Loucy (cell line): Measurements from ENCODE around the gene TLDC2.

Experiments
- H2AFZ ChIP-seq: fragments of 200-600 bp; sonication (generic); 2 replicates; pipeline ENCODE4 v1.6.0; 2016; ENCODE audit warnings: antibody characterized with exemption, mild to moderate bottlenecking, low read length, moderate library complexity
- H3F3A ChIP-seq: fragments of 200-600 bp; 2 replicates; pipeline ENCODE4 v1.6.0; 2016; ENCODE audit warnings: antibody characterized with exemption, low read depth, mild to moderate bottlenecking
- H3K27me3 ChIP-seq: fragments of 200-600 bp; sonication (generic); 2 replicates; pipeline ENCODE4 v1.6.1; 2014; ENCODE audit warnings: low read length, mild to moderate bottlenecking; ENCODE audit not compliant: insufficient read depth, poor library complexity, severe bottlenecking
- H3K36me3 ChIP-seq: fragments of 200-600 bp; sonication (generic); 2 replicates; pipeline ENCODE4 v1.6.1; 2016; ENCODE audit warnings: low read length; ENCODE audit not compliant: insufficient read depth
- H3K4me1 ChIP-seq: fragments of 200-600 bp; sonication (generic); 2 replicates; pipeline ENCODE4 v1.5.1; 2014; ENCODE audit warnings: low read length, mild to moderate bottlenecking; ENCODE audit not compliant: insufficient read depth, poor library complexity, severe bottlenecking
- H3K4me2 ChIP-seq: fragments of 200-600 bp; sonication (generic); 2 replicates; pipeline ENCODE4 v1.6.0; 2014; ENCODE audit warnings: antibody characterized with exemption, low read length, low read depth, mild to moderate bottlenecking; ENCODE audit not compliant: poor library complexity, severe bottlenecking
- H3K4me3 ChIP-seq: fragments of 200-600 bp; sonication (generic); 2 replicates; pipeline ENCODE4 v1.5.1; 2014; ENCODE audit warnings: low read length, mild to moderate bottlenecking, mixed read lengths; ENCODE audit not compliant: poor library complexity, severe bottlenecking
- H3K79me2 ChIP-seq: fragments of 200-600 bp; sonication (generic); 2 replicates; pipeline ENCODE4 v1.6.1; 2014; ENCODE audit warnings: low read length; ENCODE audit not compliant: insufficient read depth
- H3K9ac ChIP-seq: fragments of 200-600 bp; sonication (generic); 2 replicates; pipeline ENCODE4 v1.6.0; 2014; ENCODE audit warnings: mild to moderate bottlenecking, low read depth, low read length, moderate library complexity; ENCODE audit not compliant: poor library complexity, severe bottlenecking
- H3K9me2 ChIP-seq: fragments of 200-600 bp; sonication (generic); replicated peaks from 2 replicates; pipeline ENCODE4 v1.6.1; 2016; ENCODE audit warnings: low read depth, low read length, mixed read lengths
- H3K9me3 ChIP-seq: fragments of 200-600 bp; sonication (generic); 2 replicates; pipeline ENCODE4 v1.6.1; 2014; ENCODE audit warnings: mild to moderate bottlenecking, antibody characterized with exemption, low read length, low read depth; ENCODE audit not compliant: insufficient read depth
- H4K20me1 ChIP-seq: fragments of 200-600 bp; sonication (generic); 2 replicates; pipeline ENCODE4 v1.6.0; 2014; ENCODE audit warnings: antibody characterized with exemption, low read length, mild to moderate bottlenecking; ENCODE audit not compliant: insufficient read depth, poor library complexity, severe bottlenecking
- CTCF ChIP-seq: fragments of 200-600 bp; sonication (generic); conservative IDR thresholded peaks from 2 replicates; pipeline ENCODE4 v1.5.1; 2014; ENCODE audit warnings: mild to moderate bottlenecking, antibody characterized with exemption, low read length
- EZH2phosphoT487 ChIP-seq: fragments of 200-600 bp; IDR thresholded peaks from 2 replicates; pipeline ENCODE4 v1.6.1; 2018; ENCODE audit warnings: antibody characterized with exemption, mild to moderate bottlenecking, moderate library complexity, borderline replicate concordance

TLDC2 gene

DNA sequence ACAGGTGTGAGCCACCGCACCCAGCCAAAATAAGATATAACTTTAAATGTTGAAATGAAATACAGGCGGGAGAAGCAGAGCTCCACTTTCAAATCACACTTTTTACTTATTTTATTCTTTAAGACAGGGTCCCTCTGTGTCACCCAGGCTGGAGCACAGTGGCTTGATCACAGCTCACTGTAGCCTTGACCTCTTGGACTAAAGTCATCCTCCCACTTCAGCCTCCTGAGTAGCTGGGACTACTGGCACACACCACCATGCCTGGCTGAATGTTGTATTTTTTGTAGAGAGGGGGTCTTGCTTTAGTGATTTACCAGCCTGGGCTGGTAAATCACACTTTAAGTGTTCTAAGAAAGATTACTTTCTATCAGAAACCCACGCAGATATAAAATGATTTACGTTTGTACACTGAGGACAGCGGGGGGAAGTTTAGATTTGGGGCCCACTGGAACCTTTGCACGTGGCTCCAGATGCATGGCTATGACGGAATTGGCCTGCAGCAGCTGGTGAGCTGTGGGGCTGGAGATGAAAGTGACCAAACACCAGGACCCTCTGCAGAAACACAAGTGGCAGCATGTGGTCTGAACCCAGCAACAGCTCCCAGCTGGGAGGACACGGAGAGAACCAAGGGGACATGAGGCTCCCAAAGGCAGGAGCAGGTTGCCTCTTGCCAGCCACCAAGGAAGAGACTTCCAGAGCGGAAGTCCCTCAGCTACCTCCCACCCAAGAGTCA lies 26.4 kb upstream of the TLDC2 start:
- H3K27me3 ChIP-seq = no peaks in the 10 kb centered on the region
- no peak overlapping the region for H3K9ac ChIP-seq
- H3K9me3 ChIP-seq = no peaks in the 10 kb centered on the region
- no peaks in the 10 kb centered on the region for H4K20me1 ChIP-seq
- H2AFZ ChIP-seq = no peak overlapping the region
- no peak overlapping the region for H3K4me2 ChIP-seq
- no peaks in the 10 kb centered on the region for H3K36me3 ChIP-seq
- H3K4me1 ChIP-seq = no peaks in the 10 kb centered on the region
- no peaks in the 10 kb centered on the region for H3K9me2 ChIP-seq
- no peaks in the 10 kb centered on the region; the same call in 1 of the 2 replicates for H3K79me2 ChIP-seq
- H3K4me3 ChIP-seq = no peak overlapping the region
- TF ChIP-seq CTCF (no peak), EZH2phosphoT487 (no peak)
- no peaks in the 10 kb centered on the region for H3F3A ChIP-seq

GRCh38 chr20:36850759-36851158 lies 25.2 kb upstream of the TLDC2 start:
- no peaks in the 10 kb centered on the region for H3K9me2 ChIP-seq
- H3K9me3 ChIP-seq = no peaks in the 10 kb centered on the region
- no peak overlapping the region for H3K4me2 ChIP-seq
- H3F3A ChIP-seq = no peaks in the 10 kb centered on the region
- TF ChIP-seq EZH2phosphoT487 (no peak), CTCF (no peak)
- H3K79me2 ChIP-seq = no peaks in the 10 kb centered on the region; the same call in 1 of the 2 replicates
- H3K4me1 ChIP-seq = no peaks in the 10 kb centered on the region
- no peaks in the 10 kb centered on the region for H4K20me1 ChIP-seq
- no peak overlapping the region for H3K9ac ChIP-seq
- H2AFZ ChIP-seq = no peak overlapping the region
- no peaks in the 10 kb centered on the region for H3K36me3 ChIP-seq
- no peaks in the 10 kb centered on the region for H3K27me3 ChIP-seq
- no peak overlapping the region for H3K4me3 ChIP-seq

DNA sequence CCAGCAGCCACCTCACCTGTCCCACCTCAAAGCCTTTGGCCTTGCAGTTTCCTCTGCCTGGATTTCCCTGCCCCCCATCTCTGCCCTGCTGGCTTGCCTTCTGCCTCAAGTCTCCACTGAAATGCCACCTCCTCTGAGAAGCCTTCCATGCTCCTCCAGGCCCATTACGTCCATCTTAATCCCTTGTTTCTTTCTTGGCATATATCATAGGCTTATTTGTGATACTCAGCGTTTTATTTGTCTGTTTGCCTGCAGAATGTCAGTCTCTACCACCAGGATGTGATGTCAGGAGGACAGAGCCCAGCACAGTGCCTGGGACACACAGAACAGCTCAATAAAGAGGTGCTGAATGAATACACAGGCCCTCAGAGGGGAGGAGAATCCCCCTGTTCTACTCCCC lies 24.4 kb upstream of the TLDC2 start:
- H3K9me2 ChIP-seq = no peaks in the 10 kb centered on the region
- H3K79me2 ChIP-seq = no peaks in the 10 kb centered on the region; the same call in 1 of the 2 replicates
- H3F3A ChIP-seq = no peaks in the 10 kb centered on the region
- TF ChIP-seq CTCF (no peak), EZH2phosphoT487 (no peak)
- no peak overlapping the region for H3K4me3 ChIP-seq
- no peak overlapping the region for H3K9ac ChIP-seq
- no peaks in the 10 kb centered on the region for H3K27me3 ChIP-seq
- no peaks in the 10 kb centered on the region for H3K9me3 ChIP-seq
- no peak overlapping the region for H2AFZ ChIP-seq
- peaks cover 5% of the 10 kb centered on the region for H3K4me1 ChIP-seq
- H4K20me1 ChIP-seq = no peaks in the 10 kb centered on the region
- no peak overlapping the region for H3K4me2 ChIP-seq
- H3K36me3 ChIP-seq = no peaks in the 10 kb centered on the region
